ENCODE results near the gene GPR161.
A peak's percentile ranks its signal among the peaks of the same experiment; 100 is the strongest.
"Not testable (repeated sequence)": the region's sequence is repeated elsewhere in the genome, so short reads cannot be mapped to it uniquely, and the experiment has no call there.

GPR161 gene

DNA sequence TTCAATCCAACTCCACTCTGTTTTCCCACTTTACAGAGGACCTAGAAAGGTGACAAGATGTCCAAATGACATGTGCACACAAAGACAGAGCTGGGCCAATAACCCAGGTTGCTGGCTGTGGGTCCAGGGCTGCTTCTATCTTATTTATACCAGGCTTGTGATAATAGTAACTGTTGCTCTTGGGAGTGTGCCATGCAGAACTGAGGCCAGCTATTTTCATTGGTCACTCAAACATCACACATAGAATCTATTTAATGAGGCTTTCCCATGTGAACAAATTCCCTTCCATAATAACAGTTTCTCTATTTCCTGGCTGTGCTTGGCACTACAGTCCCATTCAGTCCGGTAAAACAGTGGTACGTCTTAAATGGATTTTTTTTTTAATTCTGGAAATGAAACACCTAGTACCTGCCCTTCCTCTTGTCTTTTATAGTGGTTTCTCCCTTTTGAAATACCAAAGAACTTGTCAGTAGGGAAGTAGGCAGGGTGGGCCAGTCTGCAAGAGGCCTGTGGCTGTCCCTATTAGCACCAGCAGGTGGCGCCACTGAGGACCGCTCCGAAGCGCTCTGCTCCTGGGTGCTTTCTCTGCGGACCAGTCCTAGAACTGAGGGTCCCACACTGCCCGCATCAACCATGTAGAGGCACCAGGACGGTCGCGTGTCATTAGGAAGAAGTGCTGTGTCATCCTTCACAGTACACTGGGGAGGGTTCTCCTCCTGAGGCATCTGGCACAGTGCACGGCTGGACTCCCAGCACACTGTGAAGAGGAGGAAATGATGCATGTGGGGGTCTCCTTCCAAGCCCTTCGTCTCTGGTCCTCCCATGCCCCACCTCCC is 52.1 kb downstream of the GPR161 start:
- peak; percentile 71 for DNase-seq

DNA sequence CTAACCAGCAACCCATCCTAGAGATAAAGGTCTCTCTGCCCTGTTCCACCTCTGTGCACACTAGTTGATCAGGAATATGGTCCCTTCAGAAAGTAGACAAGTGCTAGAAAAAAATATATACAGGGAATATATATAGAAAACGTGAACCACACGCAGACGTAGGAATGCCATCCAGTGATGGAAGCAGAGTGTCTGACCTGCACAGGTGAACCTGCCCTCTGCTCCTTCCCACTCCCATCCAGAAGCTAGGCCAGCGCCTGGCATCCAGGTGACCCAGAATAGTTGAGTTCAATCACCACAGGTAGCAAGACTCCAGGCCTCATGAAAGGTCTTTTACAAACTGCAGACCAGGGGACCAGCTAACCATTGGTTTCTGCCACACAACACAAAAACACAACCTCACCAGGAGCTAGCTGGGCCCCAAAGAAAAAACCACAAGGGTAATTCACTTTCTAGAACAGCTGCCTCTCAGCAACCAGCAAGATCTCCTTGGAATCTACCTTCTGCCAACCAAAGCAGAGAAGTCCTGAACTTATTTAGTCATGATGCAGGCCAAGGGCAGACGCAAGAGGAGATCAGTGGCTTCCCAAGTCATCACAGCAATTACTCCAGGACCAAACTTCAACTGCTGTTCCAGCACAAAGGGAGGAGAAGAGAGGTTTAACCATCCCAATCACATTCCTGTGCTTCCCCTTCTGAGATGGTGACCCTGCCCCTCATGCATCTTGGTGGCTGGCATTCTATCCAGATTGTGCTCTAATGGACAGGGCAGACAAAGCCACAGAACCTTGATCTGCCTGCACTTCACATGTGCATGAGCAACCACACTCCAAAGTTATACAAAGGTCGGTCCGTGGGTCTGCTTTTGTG is 53.0 kb downstream of the GPR161 start:
- DNase-seq, result no peak

DNA sequence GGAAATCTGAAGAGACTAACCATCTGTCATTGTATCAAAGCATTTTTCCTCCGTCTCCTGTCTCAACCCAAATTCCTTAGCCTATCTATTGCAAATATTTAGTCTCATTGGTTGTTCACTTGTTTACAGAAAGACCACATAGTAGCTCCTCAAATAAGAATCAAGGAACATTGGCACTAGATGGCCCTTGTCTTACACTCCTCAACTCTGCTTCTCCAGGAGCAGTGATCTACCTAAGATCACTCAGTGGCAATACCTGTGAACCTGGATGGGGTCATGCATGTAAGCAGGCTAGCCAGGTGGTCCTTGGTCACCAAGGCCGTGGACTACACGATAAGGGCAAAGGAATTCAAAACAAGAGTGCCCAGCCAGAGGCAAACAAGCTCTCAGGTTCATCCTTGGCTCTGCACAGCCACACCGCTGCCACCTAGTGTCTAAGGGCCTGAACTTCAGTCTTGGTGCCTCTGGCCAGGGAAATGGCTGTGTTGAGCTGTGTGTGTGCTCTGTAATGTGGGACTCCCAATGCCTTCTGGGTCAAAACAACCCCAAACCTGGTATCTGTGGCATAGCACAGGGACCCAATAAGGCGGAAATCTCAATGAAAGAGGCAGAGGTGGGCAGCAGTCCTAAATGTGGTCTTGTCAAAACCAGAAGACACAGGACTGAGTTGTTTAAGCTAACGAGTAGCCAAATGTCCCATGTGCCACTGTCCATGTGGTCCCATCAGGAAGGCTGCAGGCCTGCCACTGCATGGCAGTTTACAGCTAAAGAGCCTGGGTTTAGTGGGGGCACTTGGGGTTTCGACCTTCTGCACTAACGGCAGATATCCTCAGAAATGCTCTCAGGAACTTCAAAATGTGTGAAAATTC is 54.5 kb downstream of the GPR161 start:
- peak; percentile 81 for DNase-seq

DNA sequence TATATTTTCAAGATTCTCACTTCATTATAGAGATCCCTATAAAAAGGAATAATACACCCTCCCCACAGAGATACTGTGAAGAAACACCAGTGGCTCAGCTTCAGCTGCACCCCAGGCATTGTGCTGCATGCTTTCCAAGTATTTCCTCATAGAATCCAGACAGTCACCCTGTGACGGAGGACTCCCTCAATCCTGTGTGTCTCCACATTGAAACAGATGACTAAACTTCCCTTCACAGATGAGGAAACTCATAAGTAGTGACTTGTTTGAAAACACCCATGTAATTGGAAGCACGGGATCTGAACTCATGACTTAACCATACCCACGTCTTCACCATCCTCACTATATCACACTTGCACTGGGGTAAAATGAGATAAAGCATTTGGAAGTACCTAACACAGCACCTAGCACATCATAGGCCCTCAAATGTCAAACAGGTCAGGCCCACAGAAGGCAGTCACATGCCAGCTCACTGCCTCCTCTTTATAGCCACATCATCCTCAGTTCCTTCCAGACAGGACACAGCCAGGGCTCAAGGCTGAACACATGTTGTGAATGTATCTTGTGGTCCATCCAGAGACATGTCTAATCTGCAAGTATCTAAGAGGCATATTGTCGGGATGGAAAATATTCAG is 55.2 kb downstream of the GPR161 start:
- no peak for DNase-seq

DNA sequence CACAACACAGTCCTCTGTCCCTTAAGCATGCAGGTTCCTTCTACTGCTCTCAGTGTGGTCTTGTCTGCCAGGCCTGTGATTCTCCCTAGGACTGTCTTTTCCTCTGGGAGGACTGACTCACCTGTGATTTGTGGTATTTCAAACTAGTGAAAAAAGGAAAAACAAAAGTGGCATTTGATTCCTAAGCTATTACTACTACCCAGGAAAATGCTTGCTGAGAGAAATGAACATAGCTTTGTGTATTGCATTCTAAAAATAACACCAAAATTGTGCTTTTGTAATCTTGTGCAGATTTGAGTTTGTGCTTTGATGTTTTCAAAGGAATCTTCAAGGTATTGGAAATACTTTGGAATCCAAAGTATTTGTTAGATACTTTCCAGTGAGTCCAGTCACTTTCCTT is 57.0 kb downstream of the GPR161 start:
- no peak for DNase-seq

DNA sequence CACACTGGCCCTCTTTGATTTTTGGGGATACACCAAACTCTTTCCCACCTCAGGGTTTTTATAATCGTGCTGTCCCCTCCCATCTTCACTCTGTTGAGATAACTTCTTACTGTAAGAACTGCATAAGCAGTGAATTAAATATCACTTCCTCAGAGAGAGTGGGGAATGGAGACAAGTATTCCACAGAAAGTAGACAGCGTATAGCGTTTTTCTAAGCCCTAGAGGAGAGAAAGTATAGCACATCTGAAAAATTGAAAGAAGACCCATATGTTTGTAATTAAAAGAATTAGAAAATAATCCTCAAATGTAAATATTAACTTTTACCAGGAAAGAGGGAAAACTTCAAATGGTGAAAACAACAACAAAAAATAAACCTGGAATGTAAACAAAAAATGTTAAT is 67.3 kb downstream of the GPR161 start:
- no peak for DNase-seq

DNA sequence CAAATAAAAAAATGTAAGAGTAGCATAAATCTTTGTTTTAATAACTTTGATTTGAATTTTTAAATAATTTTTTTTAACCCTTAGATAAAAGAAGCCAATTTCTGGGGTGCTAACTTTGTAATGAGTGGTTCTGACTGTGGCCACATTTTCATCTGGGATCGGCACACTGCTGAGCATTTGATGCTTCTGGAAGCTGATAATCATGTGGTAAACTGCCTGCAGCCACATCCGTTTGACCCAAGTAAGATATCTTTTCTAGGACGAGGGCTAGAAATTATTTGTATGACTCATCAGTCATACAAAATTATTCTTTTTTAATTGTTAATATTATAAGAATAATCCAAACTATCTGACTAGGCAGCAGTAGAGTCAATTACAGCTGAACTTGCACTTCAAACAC is 71.2 kb downstream of the GPR161 start:
- DNase-seq, result no peak

DNA sequence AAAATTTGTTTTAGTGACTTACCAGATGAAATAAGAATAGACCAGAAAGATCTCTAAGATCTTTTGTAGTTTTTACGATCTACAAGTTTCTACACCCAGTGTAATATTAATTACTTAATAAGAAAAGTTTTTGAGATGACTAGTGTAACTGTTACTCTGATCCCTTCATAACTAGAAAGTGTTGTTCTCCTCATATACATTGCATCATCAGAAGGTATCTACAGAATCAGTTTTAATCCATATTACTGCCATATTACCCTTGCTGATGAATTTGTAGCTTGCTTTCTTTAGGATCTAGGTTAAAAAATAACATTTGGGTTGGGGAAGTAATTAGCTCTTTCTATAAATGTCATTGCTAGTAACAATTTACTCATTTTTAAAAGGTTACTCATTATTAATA is 72.5 kb downstream of the GPR161 start:
- no peak for DNase-seq

DNA sequence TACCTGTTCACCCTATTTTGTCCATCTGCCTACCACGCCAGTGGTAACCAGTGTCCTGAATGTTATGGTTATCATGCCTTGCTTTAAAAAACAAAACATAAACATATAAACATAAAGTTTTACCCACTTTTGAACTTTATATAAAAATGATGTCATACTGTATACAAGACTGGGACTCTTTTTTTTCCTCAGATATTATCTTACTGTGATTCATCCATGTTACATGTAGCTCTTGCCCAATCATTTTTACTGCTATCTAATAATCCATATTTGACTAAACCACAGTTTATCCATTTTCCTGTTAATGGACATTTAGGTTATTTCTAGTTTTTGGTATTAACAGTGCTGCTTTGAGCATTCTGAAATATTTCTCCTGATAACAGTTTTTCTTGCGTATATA is 78.8 kb downstream of the GPR161 start:
- DNase-seq, result no peak

DNA sequence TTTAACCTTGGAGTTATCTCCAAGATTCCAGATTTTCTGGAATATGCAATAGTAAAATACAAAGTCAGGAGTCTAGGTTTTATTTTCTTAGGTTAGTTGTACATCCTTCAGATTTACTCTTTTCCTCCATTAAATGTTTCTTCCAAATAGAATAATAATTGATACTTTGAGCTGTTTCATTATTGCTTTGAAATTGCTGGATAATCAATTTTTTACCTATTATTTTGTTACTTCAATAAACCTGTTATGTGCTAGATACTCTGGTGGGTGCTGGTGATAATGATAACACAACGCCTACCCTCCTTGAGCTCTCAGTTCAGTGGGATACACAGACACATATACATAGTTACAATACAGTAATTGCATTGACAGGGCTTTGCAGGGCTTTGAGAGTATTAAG is 79.4 kb downstream of the GPR161 start:
- DNase-seq, result no peak

DNA sequence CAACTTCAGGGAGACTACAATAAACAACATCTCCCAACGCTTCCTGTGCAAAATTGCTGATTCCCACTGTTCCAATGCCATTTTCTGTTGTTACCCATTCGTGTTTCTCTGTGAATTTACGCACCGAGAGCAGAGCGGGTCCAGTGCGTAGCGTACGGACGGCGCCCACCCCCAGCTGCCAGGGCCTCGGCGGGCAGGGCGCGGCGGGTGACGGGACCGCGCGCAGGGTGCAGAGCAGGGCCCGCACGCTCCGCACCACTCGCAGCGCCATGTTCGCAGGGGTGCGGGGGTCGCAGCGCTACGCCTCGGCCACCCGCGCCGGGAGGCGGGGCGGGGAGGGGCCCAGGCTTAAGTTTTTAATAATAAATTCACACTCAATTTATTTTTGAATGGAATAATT is 80.6 kb downstream of the GPR161 start:
- DNase-seq, result not testable (repeated sequence)

DNA sequence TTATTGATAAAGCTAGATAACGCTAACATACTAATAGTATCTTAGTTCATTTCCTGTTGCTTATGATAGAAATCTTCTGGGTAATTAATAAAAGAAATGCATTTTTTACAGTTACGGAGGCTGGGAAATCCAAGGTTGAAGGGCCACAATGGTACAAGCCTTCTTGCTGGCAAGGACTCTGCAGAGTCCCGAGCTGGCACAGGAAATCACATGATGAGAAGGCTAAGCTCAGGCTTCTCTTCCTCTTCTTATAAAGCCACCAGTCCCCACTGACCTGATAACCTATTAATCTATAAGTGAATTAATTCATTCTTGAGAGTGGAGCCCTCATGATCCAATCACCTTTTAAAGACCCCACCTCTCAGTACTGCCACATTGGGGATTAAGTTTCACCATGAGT is 82.6 kb downstream of the GPR161 start:
- DNase-seq, result no peak

DNA sequence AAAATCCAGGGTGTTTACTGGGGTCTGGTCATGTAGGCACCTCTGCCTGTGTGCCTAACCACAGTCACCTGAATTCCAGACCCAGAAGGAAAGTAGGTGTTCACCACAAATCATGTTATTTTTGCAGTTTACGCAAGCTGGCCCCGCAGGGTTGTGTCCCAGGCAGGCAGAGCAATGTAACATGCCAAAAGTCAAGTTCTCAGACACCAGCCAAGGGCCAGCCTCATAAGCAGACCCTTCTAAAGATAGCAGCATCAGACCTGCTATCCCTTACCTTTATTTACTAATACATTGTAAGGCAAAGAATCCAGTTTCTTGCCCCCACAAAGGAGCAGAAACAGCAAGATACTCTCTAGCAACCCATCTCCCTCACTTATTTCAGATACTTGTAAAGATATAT is 83.0 kb downstream of the GPR161 start:
- DNase-seq, result no peak

DNA sequence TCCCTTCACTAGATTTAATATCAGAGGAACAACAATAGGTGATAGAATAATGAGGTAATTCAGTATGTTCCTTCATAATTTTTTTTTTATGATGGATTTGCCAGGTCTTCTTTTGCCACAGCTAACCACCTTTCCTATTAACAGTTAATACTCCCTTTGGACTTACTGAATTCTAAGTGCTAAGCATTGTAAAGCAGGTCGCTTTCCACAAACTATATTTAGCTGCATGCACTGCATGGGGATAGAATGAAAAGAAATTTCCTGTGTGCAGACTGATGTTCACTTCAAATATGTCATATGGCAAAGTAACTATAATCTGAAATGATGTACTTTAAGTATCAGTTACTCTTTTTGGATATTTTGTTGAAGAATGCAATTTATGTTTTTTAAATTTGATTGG is 85.8 kb downstream of the GPR161 start:
- DNase-seq, result no peak

DNA sequence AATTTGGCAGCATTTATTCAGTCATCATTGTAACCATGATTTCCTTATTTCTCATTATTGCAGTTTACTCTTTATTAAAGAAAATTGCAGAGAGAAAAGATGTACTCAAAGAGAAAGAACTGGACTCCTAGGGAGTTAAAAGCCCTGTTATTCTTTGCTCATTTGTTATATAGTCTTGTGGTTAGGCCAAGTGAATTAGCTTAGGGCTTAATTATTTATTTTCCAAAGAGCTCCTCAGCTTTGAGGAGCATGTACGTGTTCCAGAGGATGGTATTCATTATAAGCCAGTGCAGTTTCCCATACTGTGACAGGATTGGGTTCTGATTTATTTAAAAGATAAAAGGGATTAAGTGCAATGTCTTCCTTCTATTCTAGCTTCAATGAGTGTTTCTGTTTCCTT is 86.4 kb downstream of the GPR161 start:
- DNase-seq, result no peak

DNA sequence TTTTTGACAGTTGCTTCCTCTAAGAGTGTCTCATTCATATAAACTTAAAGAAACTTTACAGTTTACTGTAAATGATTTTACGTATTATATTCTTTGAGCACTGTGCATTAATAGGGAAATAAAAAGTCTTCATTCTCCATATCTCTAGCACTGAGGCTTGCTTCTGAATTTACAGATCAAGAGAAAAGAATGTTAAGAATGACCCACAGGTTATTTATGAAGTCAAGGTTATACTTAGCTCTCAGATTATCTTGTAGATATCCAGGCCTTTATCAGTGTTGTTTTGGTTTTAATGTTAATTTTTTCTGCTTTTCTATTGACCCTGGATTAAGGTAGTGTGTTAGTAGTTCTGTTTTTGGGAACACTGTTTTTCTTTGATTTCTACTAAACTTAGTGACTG is 91.4 kb downstream of the GPR161 start:
- no peak for DNase-seq

DNA sequence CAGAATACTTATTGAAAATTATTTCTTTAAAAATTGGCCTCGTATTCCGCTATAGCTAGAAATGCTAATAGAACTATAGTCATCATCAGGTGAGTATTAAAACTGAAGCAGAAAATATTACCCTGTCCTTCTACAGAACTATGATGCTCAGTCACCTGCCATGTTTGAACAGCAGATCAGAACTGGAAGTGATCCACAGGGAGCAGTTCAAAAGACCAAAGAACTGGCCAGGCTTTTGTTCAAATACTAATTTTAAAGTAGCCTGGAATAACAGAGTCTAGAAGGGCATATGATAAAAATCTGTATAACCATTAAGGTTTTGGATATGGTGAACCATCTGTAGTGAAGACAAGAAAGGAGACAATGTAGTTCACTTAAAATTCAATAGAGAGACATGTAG is 94.4 kb downstream of the GPR161 start:
- no peak for DNase-seq

DNA sequence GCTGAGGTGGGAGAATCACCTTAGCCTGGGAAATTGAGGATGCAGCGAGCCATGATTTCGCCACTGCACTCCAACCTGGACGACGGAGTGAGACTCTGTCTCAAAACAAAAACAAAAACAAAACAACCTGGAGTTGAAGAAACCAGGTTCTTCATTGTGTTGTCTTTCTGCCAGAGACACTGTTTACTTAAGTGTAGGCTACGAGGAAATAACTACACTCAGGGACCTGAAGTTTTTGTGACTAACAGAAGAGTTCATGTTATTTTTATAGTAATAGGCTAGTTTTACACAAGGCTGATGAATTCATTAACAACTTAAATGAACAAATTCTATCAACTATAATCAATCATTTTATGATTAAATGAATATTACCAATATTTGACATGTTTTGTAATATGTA is 101.4 kb downstream of the GPR161 start:
- DNase-seq, result no peak

DNA sequence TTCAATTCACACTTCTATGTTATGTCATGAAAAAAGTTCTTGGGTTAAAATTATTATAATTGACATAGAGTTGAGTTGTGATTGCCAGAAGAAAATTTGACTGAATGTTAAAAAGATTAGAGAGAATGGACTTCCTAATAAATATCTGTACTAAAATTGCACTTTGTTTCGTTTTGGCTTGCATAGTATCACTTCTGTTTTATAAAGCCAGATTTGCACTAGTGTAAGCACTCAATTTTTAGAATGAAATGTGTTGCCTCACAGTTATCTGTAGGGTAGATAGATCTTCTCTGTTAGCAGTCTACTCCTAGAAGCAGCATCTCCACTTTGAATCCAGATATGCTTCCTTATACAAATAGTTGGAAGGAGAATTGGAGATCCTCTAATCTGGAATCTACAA is 104.7 kb downstream of the GPR161 start:
- no peak for DNase-seq

DNA sequence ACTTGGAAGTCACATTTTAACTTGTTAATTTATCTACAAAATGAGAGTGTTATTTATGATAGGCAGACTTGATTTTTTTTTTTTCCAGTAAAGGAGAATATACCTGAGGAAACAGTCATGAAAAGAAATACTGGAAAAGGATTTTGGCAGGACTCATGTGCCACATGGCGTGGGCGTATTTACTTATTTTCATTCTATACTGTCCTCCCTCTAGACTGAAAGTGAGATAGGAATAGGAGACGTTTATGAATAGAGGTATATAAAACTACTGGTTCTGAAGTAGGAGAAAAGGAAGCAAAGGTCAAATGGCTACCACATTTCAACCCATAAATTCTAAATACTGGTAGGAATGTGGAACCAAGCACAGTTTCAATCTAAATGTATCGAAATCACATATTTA is 105.1 kb downstream of the GPR161 start:
- DNase-seq, result no peak

DNA sequence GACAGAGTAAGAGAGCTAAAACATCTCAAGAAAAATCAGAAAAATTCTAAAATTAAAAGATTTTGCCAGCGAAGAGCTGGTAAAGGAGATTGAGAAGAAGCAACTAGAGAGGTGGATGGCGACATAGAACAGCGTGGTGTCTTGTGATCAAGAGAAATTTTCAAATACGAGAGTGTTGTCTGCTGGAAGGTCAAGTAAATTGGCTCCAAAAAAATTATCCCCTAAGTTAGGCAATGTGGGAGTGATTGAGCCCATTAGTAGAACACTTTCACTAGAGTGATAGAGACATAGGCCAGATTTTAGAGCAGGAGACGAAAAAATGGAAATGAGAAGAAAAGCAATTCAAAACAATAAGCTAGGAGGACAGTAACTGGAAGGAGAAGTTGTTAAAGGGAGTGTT is 105.5 kb downstream of the GPR161 start:
- no peak for DNase-seq

All from RPMI8226 (cell line).